Adrenal gland (tissue), 5 donors: ENCODE results near the gene NCEH1.

Experiments used
- CTCF ChIP-seq, 6 experiments: fragments of 450-650 bp in 4 of 6; fragments of 200-600 bp in 2 of 6; sonication (generic) in 1 of 6; IDR thresholded peaks; 1 replicate in 5 of 6; 2 replicates in 1 of 6; pipeline versions ENCODE4 v1.5.1 to v1.8.0; 2016 to 2021; ENCODE audit warnings: antibody characterized with exemption in 6 of 6, mild to moderate bottlenecking in 2 of 6, moderate library complexity in 1 of 6
- POLR2A ChIP-seq, 2 donors: fragments of 450-650 bp; IDR thresholded peaks; one replicate each; pipeline ENCODE4 v1.6.1; 2017; ENCODE audit warnings: antibody characterized with exemption in 2 of 2, mild to moderate bottlenecking in 2 of 2, moderate library complexity in 1 of 2
- donor health status: DM: no; HTN: no; CAD: no.

GRCh38 chr3:172707030-172707429, 3.8 kb downstream of the NCEH1 start:
- no peak for TF ChIP-seq POLR2A (IDR thresholded peaks at IDR 0.05)
- no peak for TF ChIP-seq CTCF (IDR thresholded peaks at IDR 0.05)
